Fibroblast of the conjunctiva (primary cell): ENCODE data around the gene RANBP3.
"Not testable (repeated sequence)": the region's sequence is repeated elsewhere in the genome, so short reads cannot be mapped to it uniquely, and the experiment has no call there.

Source experiments
- DNase-seq: peaks from one replicate; pipeline ENCODE4 v3.0.0-alpha.2; 2010; ENCODE audit warnings: low read depth

RANBP3 gene

GRCh38 chr19:5903624-5904351, 74.2 kb downstream of the RANBP3 start, which contains the start of gene NDUFA11:
Gene NDUFA11 (minus strand): TSS chr19:5903790. CDS start chr19:5903708, 82 bp downstream.
- DNase-seq: no peak

- DNase-seq: no peak
Measured at GRCh38 chr19:5903056-5903623, 74.8 kb downstream of the RANBP3 start.

GRCh38 chr19:5900976-5901375, 77.0 kb downstream of the RANBP3 start:
- no peak for DNase-seq

GRCh38 chr19:5899728-5900526, 78.0 kb downstream of the RANBP3 start:
- DNase-seq: no peak

GRCh38 chr19:5897189-5897969, 80.6 kb downstream of the RANBP3 start:
- DNase-seq: no peak

GRCh38 chr19:5896365-5897076, 81.4 kb downstream of the RANBP3 start:
- DNase-seq: no peak

- no peak for DNase-seq
Measured at GRCh38 chr19:5895890-5896289, 82.0 kb downstream of the RANBP3 start.

- no peak for DNase-seq
Measured at GRCh38 chr19:5895409-5895808, 82.5 kb downstream of the RANBP3 start.

- DNase-seq: no peak
Measured at GRCh38 chr19:5894704-5895349, 83.1 kb downstream of the RANBP3 start.

GRCh38 chr19:5893907-5894703, 83.8 kb downstream of the RANBP3 start:
- DNase-seq: no peak

GRCh38 chr19:5893296-5893903, 84.5 kb downstream of the RANBP3 start:
- DNase-seq: no peak

GRCh38 chr19:5892772-5893275, 85.1 kb downstream of the RANBP3 start:
- no peak for DNase-seq

GRCh38 chr19:5891938-5892771, 85.8 kb downstream of the RANBP3 start:
- DNase-seq: no peak

GRCh38 chr19:5891572-5891937, 86.4 kb downstream of the RANBP3 start:
- no peak for DNase-seq

GRCh38 chr19:5890099-5890498, 87.8 kb downstream of the RANBP3 start:
- DNase-seq: no peak

- no peak for DNase-seq
Measured at GRCh38 chr19:5889288-5889971, 88.5 kb downstream of the RANBP3 start.

- DNase-seq: not testable (repeated sequence)
Measured at GRCh38 chr19:5884065-5884811, 93.7 kb downstream of the RANBP3 start.
